NCI-H748 treated with DMSO at 0.1 percent for 48 hours (cell line): Measurements from ENCODE around the gene TCF19.
"Not testable (repeated sequence)": the region's sequence is repeated elsewhere in the genome, so short reads cannot be mapped to it uniquely, and the experiment has no call there.

Experiments used
- DNase-seq: peaks from one replicate; lab custom pipeline; 2025; lab: John Stamatoyannopoulos, UW

The TCF19 gene

DNA sequence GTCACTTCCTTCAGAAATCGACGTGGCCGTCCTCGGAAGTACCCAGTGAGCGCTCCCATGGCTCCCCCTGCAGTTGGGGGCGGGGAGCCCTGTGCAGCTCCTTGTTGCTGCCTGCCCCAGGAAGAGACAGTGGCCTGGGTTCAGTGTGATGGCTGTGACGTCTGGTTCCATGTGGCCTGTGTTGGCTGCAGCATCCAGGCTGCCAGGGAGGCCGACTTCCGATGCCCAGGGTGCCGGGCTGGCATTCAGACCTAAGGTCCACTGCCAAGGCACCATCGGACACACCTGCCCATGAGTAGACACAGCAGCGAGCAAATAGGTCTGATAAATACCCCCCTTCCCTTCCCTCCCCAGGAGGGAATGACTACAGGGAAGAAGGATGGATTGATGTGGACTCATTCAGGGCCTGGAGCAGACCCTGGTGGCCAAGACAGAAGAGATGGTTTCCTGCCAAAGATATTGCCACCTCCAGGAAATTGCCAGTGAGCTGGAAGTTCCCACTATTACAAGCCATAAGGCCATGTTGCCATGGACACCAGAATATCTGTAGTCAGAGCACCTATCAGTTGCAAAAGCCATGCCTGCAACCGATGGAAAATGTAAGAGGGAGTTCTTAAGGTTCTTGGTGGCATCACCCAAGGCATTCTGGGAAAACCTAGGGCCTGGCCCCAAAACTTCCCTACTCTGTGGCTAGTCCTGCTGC, 4.2 kb downstream of the TCF19 start:
- DNase-seq: no peak

- no peak for DNase-seq
Measured at GRCh38 chr6:31163922-31164321, 5.5 kb downstream of the TCF19 start.

GRCh38 chr6:31164475-31165063, 6.2 kb downstream of the TCF19 start:
- DNase-seq: not testable (repeated sequence)

DNA sequence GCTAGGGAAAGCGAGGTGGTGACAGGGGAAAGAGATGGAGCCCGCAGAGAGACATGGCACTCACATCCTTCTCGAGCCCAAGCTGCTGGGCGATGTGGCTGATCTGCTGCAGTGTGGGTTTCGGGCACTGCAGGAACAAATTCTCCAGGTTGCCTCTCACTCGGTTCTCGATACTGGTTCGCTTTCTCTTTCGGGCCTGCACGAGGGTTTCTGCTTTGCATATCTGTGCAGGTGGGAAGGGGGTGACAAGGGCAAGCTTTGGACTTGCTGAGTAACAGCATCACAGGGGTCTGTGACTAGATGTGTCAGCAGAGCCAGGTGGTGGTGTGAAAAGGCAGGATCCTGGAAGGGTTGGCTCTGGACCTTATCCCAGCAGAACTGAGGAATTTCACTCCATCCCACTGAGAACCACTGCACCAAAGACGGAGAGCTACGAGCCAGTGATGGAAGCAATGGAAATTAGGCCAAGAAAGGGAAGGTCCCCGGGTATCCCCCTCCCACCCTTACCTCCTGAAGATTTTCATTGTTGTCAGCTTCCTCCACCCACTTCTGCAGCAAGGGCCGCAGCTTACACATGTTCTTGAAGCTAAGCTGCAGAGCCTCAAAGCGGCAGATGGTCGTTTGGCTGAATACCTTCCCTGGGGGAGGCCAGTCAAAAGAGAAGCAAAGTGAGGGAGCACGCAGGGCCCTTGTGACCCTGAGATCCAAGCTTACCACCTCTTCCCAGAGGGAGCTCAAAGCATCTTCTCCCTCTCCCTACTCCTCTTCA, 6.9 kb downstream of the TCF19 start:
- not testable (repeated sequence) for DNase-seq

GRCh38 chr6:31165986-31166385, 7.6 kb downstream of the TCF19 start:
- DNase-seq: no peak

- no peak for DNase-seq
Measured at GRCh38 chr6:31168606-31169005, 10.2 kb downstream of the TCF19 start.

DNA sequence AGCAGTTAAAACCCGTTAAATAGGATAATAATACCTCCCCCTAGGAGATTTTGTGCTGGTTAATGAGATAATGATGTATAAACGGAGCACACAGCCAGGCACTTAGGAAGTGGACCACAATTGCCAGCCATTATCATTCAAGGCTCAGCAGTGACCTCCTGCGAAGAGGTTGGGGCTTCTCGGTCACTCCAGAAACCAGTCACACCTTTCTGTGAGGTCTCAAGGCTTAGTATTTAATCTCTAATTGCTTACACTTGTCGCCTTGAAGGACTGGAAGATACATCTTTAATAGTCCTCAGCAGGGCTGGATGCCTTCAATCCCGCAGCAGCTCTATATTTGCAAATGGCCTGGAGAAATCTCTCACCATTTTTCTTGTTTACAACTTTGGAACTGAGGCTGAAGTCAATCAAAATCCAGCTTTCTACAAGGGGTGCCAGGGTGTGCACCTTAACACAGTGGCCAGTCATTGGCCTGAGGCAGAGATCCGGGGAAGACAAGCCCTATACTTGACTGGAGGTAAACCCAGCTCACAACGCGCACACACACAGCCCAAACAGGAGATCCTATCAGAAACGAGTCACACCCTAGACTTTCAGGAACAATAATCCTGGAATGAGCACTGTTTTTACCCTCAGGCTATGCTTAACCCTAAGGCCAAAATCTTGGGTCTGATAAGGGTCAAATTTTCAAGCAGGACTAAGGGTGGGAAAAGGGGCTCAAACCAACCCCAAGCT, 10.9 kb downstream of the TCF19 start:
- DNase-seq: no peak

DNA sequence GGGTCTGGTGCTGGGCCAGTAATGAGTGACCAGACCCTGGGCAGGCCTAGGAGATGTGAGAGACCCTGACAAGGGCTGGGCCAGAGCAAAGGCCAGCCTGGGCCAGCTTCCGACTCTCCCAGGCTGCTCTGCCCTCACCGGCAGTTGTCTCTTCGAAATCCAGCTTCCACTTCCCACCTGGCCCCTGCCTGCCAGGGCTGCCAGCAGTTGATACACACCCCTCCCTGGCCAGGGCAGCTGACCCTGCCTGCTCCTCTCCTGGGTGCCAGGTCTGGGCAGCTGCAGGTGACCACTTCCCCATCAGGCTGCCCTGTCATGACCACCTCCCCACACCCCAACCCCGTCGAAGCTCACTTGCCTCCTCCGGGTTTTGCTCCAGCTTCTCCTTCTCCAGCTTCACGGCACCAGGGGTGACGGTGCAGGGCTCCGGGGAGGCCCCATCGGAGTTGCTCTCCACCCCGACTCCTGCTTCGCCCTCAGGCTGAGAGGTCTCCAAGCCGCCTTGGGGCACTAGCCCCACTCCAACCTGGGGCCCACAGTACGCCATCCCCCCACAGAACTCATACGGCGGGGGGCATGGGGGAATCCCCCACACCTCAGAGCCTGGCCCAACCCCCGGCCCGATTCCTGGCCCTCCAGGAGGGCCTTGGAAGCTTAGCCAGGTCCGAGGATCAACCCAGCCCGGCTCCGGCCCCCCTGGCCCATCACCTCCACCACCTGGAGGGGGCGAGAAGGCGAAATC, 11.6 kb downstream of the TCF19 start:
- DNase-seq: not testable (repeated sequence)

GRCh38 chr6:31170600-31170881, 12.2 kb downstream of the TCF19 start, which contains the start of gene POU5F1:
Gene POU5F1 (minus strand): TSS chr6:31170682. CDS start chr6:31170620, 62 bp downstream.
- no peak for DNase-seq

- no peak for DNase-seq
Measured at GRCh38 chr6:31170987-31171671, 12.7 kb downstream of the TCF19 start.

DNA sequence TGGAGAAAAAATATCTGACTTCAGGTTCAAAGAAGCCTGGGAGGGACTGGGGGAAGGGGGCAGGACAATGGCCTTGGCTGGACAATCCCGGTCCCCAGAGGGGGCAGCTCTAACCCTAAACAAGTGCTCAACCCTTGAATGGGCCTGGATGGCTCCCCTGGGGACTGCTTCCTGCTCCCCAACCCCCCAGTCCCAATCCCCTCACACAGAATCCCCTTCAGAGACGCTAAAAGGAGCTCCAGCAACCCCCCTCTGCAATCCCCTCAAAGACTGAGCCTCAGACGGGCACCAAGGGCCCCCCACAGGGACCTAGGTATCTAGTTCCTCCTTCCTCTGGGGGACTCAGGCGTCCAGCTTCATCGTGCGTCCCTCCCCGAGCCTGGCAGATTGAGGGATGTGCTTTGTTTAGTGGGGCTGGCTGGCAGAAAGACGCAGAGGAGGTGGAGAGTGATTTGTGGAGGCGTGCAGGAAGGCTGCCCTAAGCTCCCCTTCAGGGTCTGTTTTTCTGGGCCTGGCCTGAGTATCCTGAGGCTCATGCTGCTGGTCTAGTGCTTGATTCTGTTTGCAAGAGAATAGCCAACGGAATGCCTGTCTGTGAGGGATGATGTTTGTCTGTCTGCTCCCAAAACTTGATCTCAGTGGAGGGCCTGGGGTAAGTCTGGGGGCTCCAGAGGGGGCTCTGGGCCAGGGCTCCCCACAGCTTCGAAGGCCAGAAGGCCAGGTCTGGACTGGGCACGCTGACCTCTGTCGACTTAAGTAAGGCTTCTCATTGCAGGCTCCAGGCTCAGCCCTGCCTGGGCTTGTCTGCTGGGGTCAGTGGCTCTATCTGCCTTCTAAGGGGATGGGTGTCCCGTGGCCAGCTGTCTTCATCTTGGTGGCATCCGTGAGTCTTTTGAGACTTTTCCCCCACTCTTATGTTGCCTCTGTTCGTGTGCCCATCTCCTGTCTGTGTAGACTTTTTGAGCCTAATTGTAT, 13.8 kb downstream of the TCF19 start:
- no peak for DNase-seq

- no peak for DNase-seq
Measured at GRCh38 chr6:31172973-31173384, 14.6 kb downstream of the TCF19 start.

DNA sequence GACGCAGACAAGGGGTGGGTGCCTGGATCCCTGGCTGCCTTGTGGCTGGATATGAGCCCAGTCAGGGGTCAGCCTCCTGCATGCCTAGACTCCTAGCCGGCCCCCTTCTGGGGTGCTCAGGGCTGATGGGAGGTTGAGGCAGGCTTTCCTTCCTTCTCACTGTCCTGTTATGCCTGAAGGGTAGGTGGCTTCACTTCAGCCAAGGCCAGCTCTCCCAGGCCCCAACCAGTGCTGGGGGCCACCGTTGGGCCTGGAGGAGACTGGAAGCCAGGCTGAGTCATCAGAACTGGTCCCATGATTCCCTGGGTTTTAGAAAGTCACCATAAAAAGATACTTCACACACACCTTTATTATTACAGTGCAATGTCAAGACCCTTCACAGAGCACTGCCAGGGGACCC, 15.0 kb downstream of the TCF19 start:
- no peak for DNase-seq

GRCh38 chr6:31174378-31174777, 16.0 kb downstream of the TCF19 start:
- DNase-seq: no peak

GRCh38 chr6:31175971-31176370, 17.6 kb downstream of the TCF19 start:
- no peak for DNase-seq

GRCh38 chr6:31178143-31179041, 20.0 kb downstream of the TCF19 start:
- DNase-seq: no peak

- no peak for DNase-seq
Measured at GRCh38 chr6:31179042-31179386, 20.6 kb downstream of the TCF19 start.

GRCh38 chr6:31179896-31180295, 21.5 kb downstream of the TCF19 start:
- no peak for DNase-seq

DNA sequence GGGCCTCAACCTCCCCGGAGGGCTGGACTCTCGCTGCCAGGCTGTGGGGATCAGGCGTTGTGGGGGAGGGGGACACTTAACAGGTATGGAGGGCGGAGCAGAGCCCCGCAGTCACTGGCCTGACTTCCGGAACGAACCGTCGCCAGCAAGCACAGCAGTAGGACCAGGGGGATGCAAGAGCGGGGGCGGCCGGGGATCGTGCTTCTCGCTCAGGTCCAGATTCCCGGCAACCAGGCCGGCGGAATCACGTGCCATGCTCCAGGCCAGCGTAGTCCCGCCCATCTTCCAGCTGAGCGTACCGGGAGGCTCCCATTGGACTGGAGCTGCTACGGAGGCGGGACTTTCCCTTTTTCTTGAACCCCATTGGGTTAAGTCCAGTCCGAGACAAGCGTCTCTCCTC, 22.1 kb downstream of the TCF19 start:
- DNase-seq: no peak
